GM12878 (cell line): ENCODE measurements around the gene PES1. TPM values are rescaled to one million over a fixed set of nuclear protein-coding genes. Genes with fewer than 3 reads are reported as not detected.

Source experiments
- ATAC-seq: fragments of 200-7000 bp; cut with Tn5 transposase; 3 replicates; pipeline ENCODE4 v1.9.1; 2020; ENCODE audit warnings: mild to moderate bottlenecking, moderate library complexity
- BruUV-seq: library from RNA; stranded (reverse); fragments of 400-500 nt; replicated peaks from 2 replicates; lab custom pipeline; 2021; lab: Mats Ljungman, UMichigan
- CTCF ChIA-PET: fragments of 300-600 bp; sonication (Branson Sonifier 250); formaldehyde crosslinking; extraction: SDS; loops from one replicate; lab custom pipeline; 2021; ENCODE audit warnings: inconsistent platforms; lab: Yijun Ruan, JAX
- POLR2A ChIA-PET: fragments of 350-600 bp; formaldehyde crosslinking; extraction: SDS; loops from one replicate; lab custom pipeline; 2021; ENCODE audit warnings: inconsistent platforms; lab: Charles Lee
- RAD21 ChIA-PET: fragments of 300-600 bp; sonication (Branson Sonifier 250); formaldehyde crosslinking; loops from one replicate; lab custom pipeline; 2023; ENCODE audit warnings: antibody characterized with exemption; ENCODE audit not compliant: unreplicated experiment; lab: Charles Lee
- SMC1A ChIA-PET: fragments of 300-600 bp; sonication (Branson Sonifier 250); formaldehyde crosslinking; loops from one replicate; lab custom pipeline; 2023; ENCODE audit not compliant: unreplicated experiment, uncharacterized antibody; lab: Charles Lee
- DNase-seq: peaks from one replicate; pipeline ENCODE4 v3.0.0-alpha.2; 2011; ENCODE audit warnings: low read depth, low spot score
- FAIRE-seq: peaks from 3 replicates; lab custom pipeline; 2011; peaks lifted over from hg19 to GRCh38; lab: Jason Lieb, UNC
- H2AFZ ChIP-seq: 2 replicates; pipeline ENCODE4 v1.6.0; 2011; ENCODE audit warnings: low read depth, low read length, control low read depth; ENCODE audit not compliant: control insufficient read depth
- H3K27ac ChIP-seq: 2 replicates; pipeline ENCODE4 v1.5.1; 2011; ENCODE audit warnings: control low read depth; ENCODE audit not compliant: control insufficient read depth, insufficient read depth
- H3K27me3 ChIP-seq, 2 experiments: replicated peaks in 1 of 2; 2 replicates each; pipeline versions ENCODE4 v1.6.0 to v1.6.1; 2011; ENCODE audit warnings: low read length in 1 of 2; ENCODE audit not compliant: control insufficient read depth in 2 of 2, insufficient read depth in 2 of 2
- H3K36me3 ChIP-seq, 2 experiments: 2 replicates each; pipeline ENCODE4 v1.5.1; 2011; ENCODE audit warnings: low read length in 1 of 2; ENCODE audit not compliant: control insufficient read depth in 2 of 2, insufficient read depth in 2 of 2
- H3K4me1 ChIP-seq: 2 replicates; pipeline ENCODE4 v1.6.1; 2011; ENCODE audit warnings: mild to moderate bottlenecking, low read length, moderate library complexity, mixed read lengths; ENCODE audit not compliant: control insufficient read depth, insufficient read depth
- H3K4me2 ChIP-seq: 2 replicates; pipeline ENCODE4 v1.6.0; 2011; ENCODE audit warnings: control low read depth; ENCODE audit not compliant: control insufficient read depth, insufficient read depth
- H3K4me3 ChIP-seq: fragments of 200-600 bp; sonication (generic); 2 replicates; pipeline ENCODE4 v1.5.1; 2016
- H3K79me2 ChIP-seq: 2 replicates; pipeline ENCODE4 v1.6.0; 2011; ENCODE audit warnings: low read length; ENCODE audit not compliant: control insufficient read depth, insufficient read depth
- H3K9ac ChIP-seq: 2 replicates; pipeline ENCODE4 v1.8.0; 2011; ENCODE audit warnings: low read length, control low read depth, mixed read lengths; ENCODE audit not compliant: control insufficient read depth, insufficient read depth
- H3K9me3 ChIP-seq: replicated peaks from 3 replicates; pipeline ENCODE4 v1.5.1; 2011; ENCODE audit warnings: mild to moderate bottlenecking, low read length; ENCODE audit not compliant: control insufficient read depth, insufficient read depth
- H4K20me1 ChIP-seq: 2 replicates; pipeline ENCODE4 v1.6.0; 2011; ENCODE audit not compliant: control insufficient read depth, insufficient read depth
- DPF2 ChIP-seq: fragments of 450-650 bp; IDR thresholded peaks from 2 replicates; pipeline ENCODE4 v1.6.1; 2017; ENCODE audit warnings: mild to moderate bottlenecking
- ELK1 ChIP-seq: IDR thresholded peaks from 2 replicates; pipeline ENCODE4 v1.6.1; 2012; ENCODE audit warnings: low read depth, low read length, improper control_type of control experiment
- EZH2 ChIP-seq: IDR thresholded peaks from 2 replicates; pipeline ENCODE4 v1.6.1; 2012; ENCODE audit warnings: low read depth, mild to moderate bottlenecking, control low read depth, inconsistent platforms, low read length, borderline replicate concordance; ENCODE audit not compliant: control insufficient read depth
- KDM1A ChIP-seq: fragments of 200-600 bp; sonication (generic); IDR thresholded peaks from 2 replicates; pipeline ENCODE4 v1.6.1; 2016; ENCODE audit warnings: borderline replicate concordance
- NFXL1 ChIP-seq: fragments of 450-650 bp; IDR thresholded peaks from 2 replicates; pipeline ENCODE4 v1.6.1; 2017; ENCODE audit warnings: antibody characterized with exemption, mild to moderate bottlenecking, borderline replicate concordance
- PAX5 ChIP-seq: IDR thresholded peaks from 2 replicates; pipeline ENCODE4 v1.6.1; 2011; ENCODE audit warnings: low read depth, low read length, borderline replicate concordance
- POLR2AphosphoS2 ChIP-seq: IDR thresholded peaks from 2 replicates; pipeline ENCODE4 v1.6.1; 2011; ENCODE audit warnings: low read depth, mild to moderate bottlenecking, low read length, improper control_type of control experiment, moderate library complexity
- POU2F2 ChIP-seq: IDR thresholded peaks from 3 replicates; pipeline ENCODE4 v1.6.1; 2011; ENCODE audit warnings: low read depth, mild to moderate bottlenecking, low read length, borderline replicate concordance
- RAD21 ChIP-seq: IDR thresholded peaks from 2 replicates; pipeline ENCODE4 v1.6.1; 2011; ENCODE audit warnings: mild to moderate bottlenecking, low read depth, low read length, moderate library complexity; ENCODE audit not compliant: insufficient read depth
- SIX5 ChIP-seq: IDR thresholded peaks from 2 replicates; pipeline ENCODE4 v1.6.1; 2011; ENCODE audit warnings: mild to moderate bottlenecking, low read depth, low read length, moderate library complexity; ENCODE audit not compliant: severe bottlenecking
- SMARCA5 ChIP-seq: fragments of 450-650 bp; IDR thresholded peaks from 2 replicates; pipeline ENCODE4 v1.6.1; 2017; ENCODE audit warnings: mild to moderate bottlenecking
- SMC3 ChIP-seq: IDR thresholded peaks from 2 replicates; pipeline ENCODE4 v1.6.1; 2011; ENCODE audit warnings: low read length, improper control_type of control experiment, borderline replicate concordance
- ZNF207 ChIP-seq: fragments of 450-650 bp; IDR thresholded peaks from 2 replicates; pipeline ENCODE4 v1.6.1; 2014; ENCODE audit warnings: antibody characterized with exemption, mild to moderate bottlenecking, borderline replicate concordance
- ZNF274 ChIP-seq: IDR thresholded peaks from one replicate; pipeline ENCODE4 v1.8.0; 2011; ENCODE audit not compliant: insufficient read length, insufficient read depth
- WGBS: methylation state at CpG from one replicate; pipeline ENCODE4 v1.1.6; 2016; ENCODE audit warnings: low lambda C conversion rate; ENCODE audit not compliant: insufficient replicate concordance, insufficient coverage; ENCODE audit errors: missing lambda C conversion rate; 5-methylcytosine and 5-hydroxymethylcytosine counted together
- in situ Hi-C: fragments of 300-500 bp; cut with MboI; formaldehyde crosslinking; loops from 9 replicates; pipeline ENCODE4 v1.14.3; 2018; ENCODE audit warnings: mixed read lengths
- intact Hi-C: fragments of 100-400 bp; cut with micrococcal nuclease; formaldehyde crosslinking; loops from one replicate; pipeline ENCODE4 v1.14.2; 2022; ENCODE audit not compliant: unreplicated experiment
- polyA plus RNA-seq, 11 experiments: library from polyadenylated mRNA; depleted of rRNA in 4 of 11; unstranded in 6 of 11; stranded (reverse) in 5 of 11; fragments of >200 nt; fragmentation: Nextera tagmentation in 4 of 11; fragmentation: Illumina TruSeq in 1 of 11; extraction: Ambion mirVana in 4 of 11; extraction: Trizol in 1 of 11; gene quantifications; 1 replicate in 1 of 11; 2 replicates in 10 of 11; pipeline versions ENCODE4 v1.2.1 to v1.2.3, GENCODE V29; 2011 to 2016; ENCODE audit warnings: inconsistent platforms in 2 of 11, missing spikeins in 2 of 11, low read depth in 1 of 11
- total RNA-seq, 4 experiments: library from RNA; depleted of rRNA in 3 of 4; stranded (reverse); fragments of >200 nt in 3 of 4; fragmentation: Illumina TruSeq in 1 of 4; extraction: Trizol in 1 of 4; gene quantifications; 2 replicates each; pipeline versions ENCODE4 v1.2.1 to v1.2.3, GENCODE V29; 2013 to 2021

PES1 gene
- total and polyA plus RNA-seq, 10 of the 15 experiments (the other 5 are each of a cell fraction or from before 2014, with no cell fraction given) = 6.9 to 139 (median 106) TPM

GRCh38 chr22:30572840-30573593 lies 18.7 kb downstream of the PES1 start (continued):
- TF ChIP-seq RAD21 = no peak
- no peak for TF ChIP-seq EZH2
- no peak for TF ChIP-seq ZNF207

GRCh38 chr22:30572210-30572609 lies 19.5 kb downstream of the PES1 start:
- ATAC-seq = no peak
- Histone ChIP-seq H3K4me3 (no peak overlapping the region), H4K20me1 (no peaks in the 10 kb centered on the region; the same call in 1 of the 2 replicates), H3K4me2 (no peak overlapping the region), H2AFZ (no peak overlapping the region), H3K79me2 (no peaks in the 10 kb centered on the region), H3K9ac (no peak overlapping the region)
- CTCF ChIA-PET = interaction anchor here (0.7 kb wide), 1 partner anchor 82 kb away, joined by 3 read pairs; no protein-coding TSS in a partner anchor
- 60% methylated on average over 6 of the region's 6 CpGs for WGBS
- POLR2A ChIA-PET = interaction anchor here (0.5 kb wide), 1 partner anchor 17 kb away, joined by 3 read pairs; no protein-coding TSS in a partner anchor
- TF ChIP-seq KDM1A = no peak
- no peak for TF ChIP-seq POLR2AphosphoS2
- TF ChIP-seq SIX5 = no peak
- TF ChIP-seq SMC3 = no peak
- TF ChIP-seq ELK1 = no peak
- no peak for TF ChIP-seq DPF2
- TF ChIP-seq PAX5 = no peak
- no peak for TF ChIP-seq POU2F2
- no peak for TF ChIP-seq NFXL1
- no peak for TF ChIP-seq ZNF274
- no peak for TF ChIP-seq SMARCA5
- TF ChIP-seq, all 136 proteins: peak for 0
- SMC1A ChIA-PET = no interaction called here
- RAD21 ChIA-PET = no interaction called here
- no peak for FAIRE-seq
- BruUV-seq = no TSS peak
- Histone ChIP-seq H3K9me3 (no peaks in the 10 kb centered on the region), H3K27ac (no peak overlapping the region), H3K36me3 (peaks cover 4 to 7% of the 10 kb centered on the region in 2 experiments), H3K27me3 (no peaks in the 10 kb centered on the region), H3K4me1 (no peaks in the 10 kb centered on the region)
- in situ Hi-C loops = no loop called here
- intact Hi-C loops = no loop called here
- DNase-seq = no peak
